ENCODE data around the gene KASH5. TPM values are rescaled to one million over a fixed set of nuclear protein-coding genes. Genes with fewer than 3 reads are reported as not detected.

The KASH5 gene
- total RNA-seq, 1 experiment from 2014 or later, result not detected

DNA sequence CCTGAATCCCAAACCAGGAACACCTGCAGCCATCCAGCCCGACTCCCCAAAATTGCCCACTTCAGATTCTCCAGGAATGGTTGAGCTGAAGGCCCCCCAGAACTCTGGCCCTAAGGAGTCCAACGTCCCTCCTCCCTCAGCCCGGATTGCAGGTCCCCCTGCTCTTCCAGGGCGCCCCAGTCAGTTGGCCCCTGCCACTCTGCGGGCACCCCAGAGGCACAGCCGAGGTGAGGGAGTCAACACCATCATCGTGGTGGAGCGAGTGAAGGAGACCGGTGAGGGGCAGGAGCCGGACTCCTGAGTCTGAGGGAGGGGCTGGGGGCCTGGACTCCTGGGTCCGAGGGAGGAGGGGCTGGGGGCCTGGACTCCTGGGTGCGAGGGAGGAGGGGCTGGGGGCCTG, 39.3 kb downstream of the KASH5 start:
- H3K23me2 ChIP-seq (ENCODE audit: insufficient read length, low read depth, low read length, poor library complexity, severe bottlenecking), result peaks cover 23% of the 10 kb centered on the region
- no peaks in the 10 kb centered on the region for H4K20me1 ChIP-seq (ENCODE audit: control insufficient read depth, insufficient read depth, insufficient read length)
- DNase-seq, result no peak
- H3K4me2 ChIP-seq (ENCODE audit: insufficient read depth, insufficient read length, low read length), result no peak overlapping the region
- H3K27ac ChIP-seq (ENCODE audit: insufficient read length, low read depth, low read length), result no peak overlapping the region
- no CpG with 5 or more reads among the region's 12 CpGs for WGBS (ENCODE audit: extremely low coverage, insufficient read length, low lambda C conversion rate)
- no peak overlapping the region for H3T11ph ChIP-seq (ENCODE audit: low read length)
- peaks cover 2% of the 10 kb centered on the region for H3K4me1 ChIP-seq (ENCODE audit: insufficient read depth, low read length)
- no peaks in the 10 kb centered on the region for H3K79me2 ChIP-seq (ENCODE audit: insufficient read depth, low read length)
- H4K8ac ChIP-seq (replicated peaks; ENCODE audit: insufficient read length, low read depth, low read length), result no peak overlapping the region
- no peak overlapping the region for H3K23ac ChIP-seq (ENCODE audit: insufficient read length, low read depth, low read length)
- H3K27me3 Mint-ChIP-seq (ENCODE audit: low read depth), result peaks cover 81% of the 10 kb centered on the region
- no peak overlapping the region for H2AFZ ChIP-seq (ENCODE audit: low read length)
- H2AK5ac ChIP-seq (ENCODE audit: insufficient read length, low read length), result no peak overlapping the region
- no peak overlapping the region for H2BK120ac ChIP-seq (ENCODE audit: low read depth, low read length, poor library complexity, severe bottlenecking)
- peaks cover 4 to 9% of the 10 kb centered on the region in 2 experiments; a peak in 3 of 5 replicates for H3K9me3 Mint-ChIP-seq
- H3K18ac ChIP-seq (ENCODE audit: insufficient read length, low read depth, low read length), result no peak overlapping the region
- H4K91ac ChIP-seq (ENCODE audit: insufficient read length, low read depth, low read length), result no peak overlapping the region
- TF ChIP-seq, protein P1, sequence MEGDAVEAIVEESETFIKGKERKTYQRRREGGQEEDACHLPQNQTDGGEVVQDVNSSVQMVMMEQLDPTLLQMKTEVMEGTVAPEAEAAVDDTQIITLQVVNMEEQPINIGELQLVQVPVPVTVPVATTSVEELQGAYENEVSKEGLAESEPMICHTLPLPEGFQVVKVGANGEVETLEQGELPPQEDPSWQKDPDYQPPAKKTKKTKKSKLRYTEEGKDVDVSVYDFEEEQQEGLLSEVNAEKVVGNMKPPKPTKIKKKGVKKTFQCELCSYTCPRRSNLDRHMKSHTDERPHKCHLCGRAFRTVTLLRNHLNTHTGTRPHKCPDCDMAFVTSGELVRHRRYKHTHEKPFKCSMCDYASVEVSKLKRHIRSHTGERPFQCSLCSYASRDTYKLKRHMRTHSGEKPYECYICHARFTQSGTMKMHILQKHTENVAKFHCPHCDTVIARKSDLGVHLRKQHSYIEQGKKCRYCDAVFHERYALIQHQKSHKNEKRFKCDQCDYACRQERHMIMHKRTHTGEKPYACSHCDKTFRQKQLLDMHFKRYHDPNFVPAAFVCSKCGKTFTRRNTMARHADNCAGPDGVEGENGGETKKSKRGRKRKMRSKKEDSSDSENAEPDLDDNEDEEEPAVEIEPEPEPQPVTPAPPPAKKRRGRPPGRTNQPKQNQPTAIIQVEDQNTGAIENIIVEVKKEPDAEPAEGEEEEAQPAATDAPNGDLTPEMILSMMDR (conservative IDR thresholded peaks at IDR 0.05), result no peak
- no peak overlapping the region for H3K56ac ChIP-seq (ENCODE audit: insufficient read length, low read depth, low read length)
- no peaks in the 10 kb centered on the region for H3K79me1 ChIP-seq (ENCODE audit: insufficient read depth, low read depth, low read length, poor library complexity, severe bottlenecking)
- H3K36me3 Mint-ChIP-seq (ENCODE audit: insufficient read depth in 1 of 3, low read depth in 3 of 3), result peaks cover 3 to 11% (median 6%) of the 10 kb centered on the region in 3 experiments
- H2BK20ac ChIP-seq (ENCODE audit: low read depth, low read length, poor library complexity, severe bottlenecking), result no peak overlapping the region
- H3K4me1 Mint-ChIP-seq, result peaks cover 56 to 75% of the 10 kb centered on the region in 2 experiments
- H3K4ac ChIP-seq (ENCODE audit: low read depth, low read length), result no peak overlapping the region
- H3K27ac Mint-ChIP-seq, result no peak overlapping the region
- peak overlapping the region; percentile 46 to 75; a peak in 4 of 5 replicates for H3K4me3 Mint-ChIP-seq
- no peak overlapping the region for H2BK5ac ChIP-seq (ENCODE audit: insufficient read length, low read length)
- H4K5ac ChIP-seq (ENCODE audit: insufficient read length, low read depth, low read length), result no peak overlapping the region
- H3K14ac ChIP-seq (ENCODE audit: insufficient read depth, low read length), result no peak overlapping the region
- H2BK15ac ChIP-seq (ENCODE audit: low read depth, low read length), result no peak overlapping the region
- peaks cover 24% of the 10 kb centered on the region; the same call in 1 of the 2 replicates for H3K27me3 ChIP-seq (ENCODE audit: insufficient read depth, low read length)
- no peaks in the 10 kb centered on the region for H3K9me3 ChIP-seq (ENCODE audit: control insufficient read depth, low read depth, low read length)
- no peak overlapping the region for H3K9ac ChIP-seq (ENCODE audit: extremely low read depth, insufficient read length, low read length)
- no peak overlapping the region for H2BK12ac ChIP-seq (ENCODE audit: insufficient read length, low read depth, low read length)
